Stomach (tissue), 9 donors: Measurements from ENCODE around the gene LYPD6B. TPM values are rescaled to one million over a fixed set of nuclear protein-coding genes. Genes with fewer than 3 reads are reported as not detected.

Experiments
- DNase-seq, 2 donors: peaks; one replicate each; pipeline versions ENCODE4 v3.0.0 to v3.0.0-alpha.2; 2013 to 2019
- H3K27ac ChIP-seq, 5 donors: fragments of 200-600 bp in 4 of 5; sonication (generic) in 4 of 5; one replicate each; pipeline ENCODE4 v1.5.1; 2013 to 2019; ENCODE audit warnings: mild to moderate bottlenecking in 1 of 5, moderate library complexity in 1 of 5
- H3K27me3 ChIP-seq, 3 donors: fragments of 200-600 bp; sonication (generic); one replicate each; pipeline ENCODE4 v1.5.1; 2017 to 2019; ENCODE audit warnings: mixed run types in 1 of 3
- H3K36me3 ChIP-seq, 4 donors: fragments of 200-600 bp; sonication (generic); 1 replicate in 3 of 4; 2 replicates in 1 of 4; pipeline ENCODE4 v1.5.1; 2016 to 2019
- H3K4me1 ChIP-seq, 4 donors: fragments of 200-600 bp; sonication (generic); one replicate each; pipeline ENCODE4 v1.5.1; 2016 to 2019
- H3K4me3 ChIP-seq, 4 donors: fragments of 200-600 bp; sonication (generic) in 3 of 4; one replicate each; pipeline ENCODE4 v1.5.1; 2016 to 2019; ENCODE audit warnings: mild to moderate bottlenecking in 1 of 4
- H3K9me3 ChIP-seq, 4 donors: fragments of 200-600 bp; sonication (generic); one replicate each; pipeline ENCODE4 v1.5.1; 2016 to 2019
- EP300 ChIP-seq: sonication (generic); formaldehyde crosslinking; IDR thresholded peaks from one replicate; pipeline ENCODE4 v1.6.1; 2017; ENCODE audit warnings: antibody characterized with exemption
- POLR2A ChIP-seq, 4 donors: fragments of 450-650 bp; IDR thresholded peaks; one replicate each; pipeline ENCODE4 v1.6.1; 2016; ENCODE audit warnings: antibody characterized with exemption in 4 of 4, control low read depth in 2 of 4, mild to moderate bottlenecking in 1 of 4, moderate library complexity in 1 of 4
- POLR2AphosphoS5 ChIP-seq, 3 donors: sonication (generic); formaldehyde crosslinking; IDR thresholded peaks; one replicate each; pipeline ENCODE4 v1.6.1; 2016; ENCODE audit warnings: antibody characterized with exemption in 3 of 3
- WGBS, 5 donors: extraction: QIAGEN DNeasy Blood & Tissue Kit in 3 of 5; methylation state at CpG; one replicate each; pipeline versions ENCODE4 v1.1.5 to v1.1.7; 2013 to 2018; 5-methylcytosine and 5-hydroxymethylcytosine counted together
- intact Hi-C: fragments of 100-400 bp; cut with DNase I; formaldehyde crosslinking; loops from one replicate; pipeline ENCODE4 v1.15.1; 2023; ENCODE audit warnings: low total_unique reads
- polyA plus RNA-seq, 3 donors: library from polyadenylated mRNA; stranded (reverse); fragments of 200-250 nt; gene quantifications; one replicate each; pipeline ENCODE4 v1.2.3, GENCODE V29; 2013
- total RNA-seq, 5 donors: library from RNA; depleted of rRNA; stranded (reverse); fragments of >200 nt; gene quantifications; one replicate each; pipeline versions ENCODE4 v1.1.0 to v1.2.3, GENCODE V29; 2014 to 2016
- TF ChIP-seq, protein P1 (sequence below), 7 experiments: fragments of 450-650 bp in 4 of 7; fragments of 200-600 bp in 3 of 7; sonication (generic) in 3 of 7; IDR thresholded peaks; one replicate each; pipeline ENCODE4 v1.5.1; 2016 to 2019; ENCODE audit warnings: antibody characterized with exemption in 7 of 7, control low read depth in 2 of 7, mild to moderate bottlenecking in 1 of 7
- donor health status: healthy with polysubstance abuse.
- donor health status: Bipolar disorder and iron deficiency.
- donor health status: healthy.

LYPD6B gene
- total and polyA plus RNA-seq, 8 donors, result 10.9 to 88.7 (median 20.5) TPM; not detected in 1

DNA sequence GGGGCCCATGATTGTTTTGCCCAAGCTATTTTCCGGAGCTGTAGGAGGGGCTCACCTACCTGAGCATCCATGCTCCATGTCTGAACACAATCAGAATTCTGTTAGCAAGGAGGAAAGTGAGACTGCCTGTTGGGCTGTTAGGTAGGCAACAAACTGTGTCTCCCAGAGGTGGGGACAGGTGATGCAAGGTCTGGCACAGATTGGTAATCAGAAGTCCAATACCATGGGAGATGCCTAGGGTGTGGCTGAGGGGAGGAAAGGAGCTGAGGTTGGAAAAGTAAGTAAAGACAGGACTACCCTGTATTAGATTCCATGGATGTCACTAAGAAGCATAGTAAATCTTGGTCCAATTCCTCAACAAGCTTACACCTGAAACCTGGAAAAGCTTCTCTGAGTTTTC is 3.0 kb downstream of the LYPD6B start:
- DNase-seq, result no peak
- H3K36me3 ChIP-seq, result no peaks in the 10 kb centered on the region
- WGBS, 5 donors, result 87 to 100% (median 96%) methylated on average over 1 of the region's 1 CpG
- TF ChIP-seq POLR2AphosphoS5 (IDR thresholded peaks at IDR 0.05) (no peak), EP300 (no peak), POLR2A (IDR thresholded peaks at IDR 0.05) (no peak)
- TF ChIP-seq, protein P1, sequence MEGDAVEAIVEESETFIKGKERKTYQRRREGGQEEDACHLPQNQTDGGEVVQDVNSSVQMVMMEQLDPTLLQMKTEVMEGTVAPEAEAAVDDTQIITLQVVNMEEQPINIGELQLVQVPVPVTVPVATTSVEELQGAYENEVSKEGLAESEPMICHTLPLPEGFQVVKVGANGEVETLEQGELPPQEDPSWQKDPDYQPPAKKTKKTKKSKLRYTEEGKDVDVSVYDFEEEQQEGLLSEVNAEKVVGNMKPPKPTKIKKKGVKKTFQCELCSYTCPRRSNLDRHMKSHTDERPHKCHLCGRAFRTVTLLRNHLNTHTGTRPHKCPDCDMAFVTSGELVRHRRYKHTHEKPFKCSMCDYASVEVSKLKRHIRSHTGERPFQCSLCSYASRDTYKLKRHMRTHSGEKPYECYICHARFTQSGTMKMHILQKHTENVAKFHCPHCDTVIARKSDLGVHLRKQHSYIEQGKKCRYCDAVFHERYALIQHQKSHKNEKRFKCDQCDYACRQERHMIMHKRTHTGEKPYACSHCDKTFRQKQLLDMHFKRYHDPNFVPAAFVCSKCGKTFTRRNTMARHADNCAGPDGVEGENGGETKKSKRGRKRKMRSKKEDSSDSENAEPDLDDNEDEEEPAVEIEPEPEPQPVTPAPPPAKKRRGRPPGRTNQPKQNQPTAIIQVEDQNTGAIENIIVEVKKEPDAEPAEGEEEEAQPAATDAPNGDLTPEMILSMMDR (IDR thresholded peaks at IDR 0.05), result no peak
- peaks cover 0 to 9% (median under 1%) of the 10 kb centered on the region in 4 donors for H3K9me3 ChIP-seq
- intact Hi-C loops, result no loop called here
- no peak overlapping the region for H3K4me3 ChIP-seq
- H3K4me1 ChIP-seq, result peaks cover 4 to 19% (median 12%) of the 10 kb centered on the region in 4 donors
- H3K27ac ChIP-seq, result peak overlapping the region in 1 of 5 donors; percentile 8
- H3K27me3 ChIP-seq, result peaks cover 0 to 30% (median 13%) of the 10 kb centered on the region in 3 donors

DNA sequence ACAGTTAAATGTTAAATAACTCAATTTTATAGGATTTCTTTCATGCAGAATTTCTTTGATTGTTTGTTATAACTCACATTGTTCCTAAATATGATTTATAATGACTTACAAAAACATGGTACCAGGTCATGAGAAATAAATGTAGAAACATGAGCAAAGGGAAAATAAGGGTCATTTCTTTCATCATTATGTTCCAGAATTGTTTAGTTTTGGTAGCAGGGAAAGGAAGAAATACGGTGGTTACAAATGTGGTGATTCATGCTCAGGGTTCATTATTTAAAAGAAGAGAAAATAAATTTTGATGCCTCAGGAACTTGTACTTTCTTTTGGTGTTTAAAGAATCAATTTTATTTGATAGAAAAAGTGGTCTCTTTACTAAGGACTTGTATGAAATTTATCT is 4.4 kb downstream of the LYPD6B start:
- Histone ChIP-seq H3K9me3 (peaks cover 0 to 11% (median 4%) of the 10 kb centered on the region in 4 donors), H3K4me3 (no peak overlapping the region), H3K27ac (no peak overlapping the region), H3K36me3 (no peaks in the 10 kb centered on the region), H3K4me1 (peaks cover under 1 to 13% (median 7%) of the 10 kb centered on the region in 4 donors), H3K27me3 (peaks cover 0 to 19% (median 13%) of the 10 kb centered on the region in 3 donors)
- 39 to 71% (median 56%) methylated on average over 1 of the region's 1 CpG for whole genome bisulfite sequencing, 5 donors
- intact Hi-C loops, result no loop called here
- TF ChIP-seq, protein P1 (IDR thresholded peaks at IDR 0.05), result no peak
- TF ChIP-seq POLR2AphosphoS5 (IDR thresholded peaks at IDR 0.05) (no peak), POLR2A (IDR thresholded peaks at IDR 0.05) (no peak), EP300 (no peak)
- DNase-seq, result no peak

DNA sequence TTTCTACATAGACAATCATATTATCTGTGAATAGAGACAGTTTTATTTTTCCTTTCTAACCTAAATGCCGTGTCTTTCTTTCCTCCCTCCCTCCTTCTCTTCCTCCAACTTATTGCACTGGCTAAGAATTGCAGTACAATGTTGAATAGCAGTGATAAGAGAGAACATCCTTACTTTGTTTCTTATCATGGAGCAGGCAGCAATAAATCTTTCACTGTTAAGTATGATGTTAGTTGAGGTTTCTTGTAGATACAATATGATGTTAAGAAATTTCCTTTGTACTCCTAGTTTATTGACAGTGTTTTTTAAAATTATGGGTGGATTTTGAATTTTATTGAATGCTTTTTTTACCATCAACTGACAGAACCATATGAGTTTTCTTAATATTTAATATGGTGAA is 6.0 kb downstream of the LYPD6B start:
- intact Hi-C loops, result no loop called here
- WGBS, 5 donors, result 46 to 72% (median 64%) methylated on average over 1 of the region's 1 CpG
- DNase-seq, result no peak
- Histone ChIP-seq H3K4me1 (peaks cover 0 to 4% (median 0%) of the 10 kb centered on the region in 4 donors), H3K27ac (no peak overlapping the region), H3K27me3 (peaks cover 0 to 3% (median under 1%) of the 10 kb centered on the region in 3 donors), H3K9me3 (peaks cover 0 to 11% (median 4%) of the 10 kb centered on the region in 4 donors), H3K36me3 (no peaks in the 10 kb centered on the region), H3K4me3 (no peak overlapping the region)
- TF ChIP-seq, protein P1 (IDR thresholded peaks at IDR 0.05), result no peak
- TF ChIP-seq POLR2AphosphoS5 (IDR thresholded peaks at IDR 0.05) (no peak), POLR2A (IDR thresholded peaks at IDR 0.05) (no peak), EP300 (no peak)

DNA sequence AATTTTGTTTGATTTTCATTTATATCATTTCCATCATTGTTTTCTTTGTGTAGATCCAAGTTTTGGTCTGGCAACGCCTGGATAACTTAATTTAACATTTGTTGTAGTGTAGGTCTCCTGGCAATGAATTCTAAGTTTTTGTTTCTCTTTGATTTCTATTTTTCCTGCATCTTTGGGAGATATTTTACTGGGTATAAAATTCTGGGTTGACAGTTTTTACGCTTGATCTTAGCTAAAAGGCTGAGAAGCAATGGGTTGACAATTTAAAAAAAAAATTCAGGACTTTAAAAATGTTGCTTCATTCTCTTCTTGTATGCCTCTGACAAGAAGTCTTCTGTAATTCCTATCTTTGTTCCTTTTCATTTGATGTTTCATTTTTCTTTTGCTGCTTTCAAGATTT is 8.6 kb downstream of the LYPD6B start:
- Histone ChIP-seq H3K27me3 (no peaks in the 10 kb centered on the region), H3K27ac (no peak overlapping the region), H3K4me3 (no peak overlapping the region), H3K36me3 (no peaks in the 10 kb centered on the region), H3K4me1 (no peaks in the 10 kb centered on the region), H3K9me3 (peaks cover 0 to 11% (median 4%) of the 10 kb centered on the region in 4 donors)
- TF ChIP-seq, protein P1 (IDR thresholded peaks at IDR 0.05), result no peak
- TF ChIP-seq EP300 (no peak), POLR2A (IDR thresholded peaks at IDR 0.05) (no peak), POLR2AphosphoS5 (IDR thresholded peaks at IDR 0.05) (no peak)
- 89 to 95% (median 91%) methylated on average over 2 of the region's 2 CpGs for WGBS, 5 donors
- intact Hi-C loops, result no loop called here
- no peak for DNase-seq
